ENCODE data around the gene DEFB125.

DNA sequence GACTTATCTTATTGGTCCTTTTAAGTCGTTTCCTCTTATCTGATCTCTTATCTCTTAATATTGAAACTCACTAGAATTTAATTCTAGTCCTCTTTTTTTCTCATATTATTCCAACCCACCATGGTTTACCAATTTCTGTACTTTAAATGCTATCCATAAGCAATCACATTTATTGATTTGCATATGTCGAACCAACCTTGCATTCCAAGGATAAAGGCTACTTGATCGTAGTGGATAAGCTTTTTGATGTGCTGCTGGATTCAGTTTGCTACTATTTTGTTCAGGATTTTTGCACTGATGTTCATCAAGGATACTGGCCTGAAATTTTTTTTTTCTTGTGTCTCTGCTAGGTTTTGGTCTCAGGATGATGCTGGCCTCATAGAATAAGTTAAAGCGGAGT, 7.7 kb downstream of the DEFB125 start:
- TF ChIP-seq, protein P1, sequence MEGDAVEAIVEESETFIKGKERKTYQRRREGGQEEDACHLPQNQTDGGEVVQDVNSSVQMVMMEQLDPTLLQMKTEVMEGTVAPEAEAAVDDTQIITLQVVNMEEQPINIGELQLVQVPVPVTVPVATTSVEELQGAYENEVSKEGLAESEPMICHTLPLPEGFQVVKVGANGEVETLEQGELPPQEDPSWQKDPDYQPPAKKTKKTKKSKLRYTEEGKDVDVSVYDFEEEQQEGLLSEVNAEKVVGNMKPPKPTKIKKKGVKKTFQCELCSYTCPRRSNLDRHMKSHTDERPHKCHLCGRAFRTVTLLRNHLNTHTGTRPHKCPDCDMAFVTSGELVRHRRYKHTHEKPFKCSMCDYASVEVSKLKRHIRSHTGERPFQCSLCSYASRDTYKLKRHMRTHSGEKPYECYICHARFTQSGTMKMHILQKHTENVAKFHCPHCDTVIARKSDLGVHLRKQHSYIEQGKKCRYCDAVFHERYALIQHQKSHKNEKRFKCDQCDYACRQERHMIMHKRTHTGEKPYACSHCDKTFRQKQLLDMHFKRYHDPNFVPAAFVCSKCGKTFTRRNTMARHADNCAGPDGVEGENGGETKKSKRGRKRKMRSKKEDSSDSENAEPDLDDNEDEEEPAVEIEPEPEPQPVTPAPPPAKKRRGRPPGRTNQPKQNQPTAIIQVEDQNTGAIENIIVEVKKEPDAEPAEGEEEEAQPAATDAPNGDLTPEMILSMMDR (IDR thresholded peaks at IDR 0.05; ENCODE audit: insufficient read depth, low read length, poor library complexity, severe bottlenecking) = no peak
- no peak for TF ChIP-seq EZH2phosphoT487 (conservative IDR thresholded peaks at IDR 0.05; ENCODE audit: low read length)

Measured in SU-DHL-6 (cell line).